ACHN (cell line): ENCODE results near the gene ZMYM2.
"Not testable (repeated sequence)": the region's sequence is repeated elsewhere in the genome, so short reads cannot be mapped to it uniquely, and the experiment has no call there.

Experiments used
- DNase-seq: peaks from one replicate; pipeline ENCODE4 v3.0.0-alpha.2; 2015
- in situ Hi-C: cut with HindIII; loops from 2 replicates; pipeline ENCODE4 v1.10.0; 2017; ENCODE audit warnings: low sequenced_read_pairs, low pct_ligation_motif_present, low pct_unique_long_range_greater_than_20kb

Gene ZMYM2

DNA sequence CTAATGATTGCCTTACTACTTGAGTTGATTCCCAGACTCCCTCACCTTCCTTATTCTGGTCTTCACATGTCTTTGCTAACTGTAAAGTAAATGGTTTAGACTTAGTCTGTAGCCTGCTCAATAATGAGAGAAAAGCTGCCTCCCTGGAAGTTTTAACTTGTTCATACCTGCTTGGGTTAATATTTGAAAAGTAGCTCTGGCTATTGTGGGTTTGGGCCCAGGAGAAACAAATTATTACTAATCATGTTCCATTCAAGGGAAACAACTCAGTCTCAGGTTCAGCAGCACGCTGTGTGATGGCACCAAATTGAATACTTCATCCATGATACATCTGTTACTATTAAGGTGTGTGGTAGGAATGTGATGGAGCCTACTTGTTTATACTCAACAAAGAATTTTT lies 75.0 kb downstream of the ZMYM2 start:
- in situ Hi-C loops, result no loop called here
- DNase-seq, result no peak

DNA sequence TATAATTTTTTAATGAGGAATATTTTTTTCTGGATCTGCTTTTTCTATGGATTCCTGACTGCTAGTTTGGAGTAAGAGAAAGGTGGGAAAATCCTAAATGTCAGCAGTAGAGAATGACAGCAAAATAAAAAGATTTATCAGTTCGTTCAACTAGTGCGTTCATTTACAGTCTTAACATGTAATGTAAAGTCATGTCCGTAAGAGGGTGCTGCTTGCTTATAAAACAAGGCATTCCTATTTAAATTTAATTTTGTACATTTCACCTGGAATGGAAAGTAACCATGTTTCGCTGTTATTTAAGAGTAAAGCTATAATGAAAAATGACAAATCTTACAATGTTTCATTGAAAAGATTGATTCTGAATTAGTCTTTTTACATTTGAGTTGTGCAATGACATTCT lies 76.6 kb downstream of the ZMYM2 start:
- in situ Hi-C loops, result no loop called here
- no peak for DNase-seq

DNA sequence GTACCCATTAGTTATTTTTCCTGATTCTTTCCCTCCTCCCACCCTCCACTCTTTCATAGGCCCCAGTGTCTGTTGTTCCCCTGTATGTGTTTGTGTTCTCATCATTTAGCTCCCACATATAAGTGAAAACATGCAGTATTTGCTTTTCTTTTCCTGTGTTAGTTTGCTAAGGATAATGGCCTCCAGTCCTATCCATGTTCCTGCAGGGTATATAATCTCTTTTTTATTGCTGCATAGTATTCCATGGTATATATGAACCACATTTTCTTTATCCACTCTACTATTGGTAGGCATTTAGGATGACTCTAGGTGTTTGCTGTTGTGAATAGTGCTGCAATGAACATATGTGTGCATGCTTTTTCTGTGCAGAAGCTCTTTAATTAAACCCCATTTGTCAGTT lies 79.4 kb downstream of the ZMYM2 start:
- DNase-seq, result no peak
- in situ Hi-C loops, result no loop called here

DNA sequence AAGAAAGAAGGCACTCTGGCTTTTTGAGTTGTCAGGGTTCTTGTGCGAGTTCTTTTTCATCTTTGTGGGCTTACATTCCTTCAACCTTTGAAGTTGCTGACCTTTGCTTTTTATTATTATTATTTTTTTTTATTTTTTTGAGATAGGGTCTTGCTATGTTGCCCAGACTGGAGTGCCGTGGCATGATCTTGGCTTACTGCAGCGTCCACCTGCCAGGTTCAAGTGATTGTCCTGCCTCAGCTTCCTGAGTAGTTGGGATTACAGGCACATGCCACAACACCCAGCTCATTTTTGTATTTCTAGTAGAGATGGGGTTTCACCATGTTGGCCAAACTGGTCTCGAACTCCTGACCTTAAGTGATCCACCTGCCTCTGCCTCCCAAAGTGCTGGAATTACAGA lies 84.1 kb downstream of the ZMYM2 start:
- in situ Hi-C loops, DNase-seq: not testable (repeated sequence)

DNA sequence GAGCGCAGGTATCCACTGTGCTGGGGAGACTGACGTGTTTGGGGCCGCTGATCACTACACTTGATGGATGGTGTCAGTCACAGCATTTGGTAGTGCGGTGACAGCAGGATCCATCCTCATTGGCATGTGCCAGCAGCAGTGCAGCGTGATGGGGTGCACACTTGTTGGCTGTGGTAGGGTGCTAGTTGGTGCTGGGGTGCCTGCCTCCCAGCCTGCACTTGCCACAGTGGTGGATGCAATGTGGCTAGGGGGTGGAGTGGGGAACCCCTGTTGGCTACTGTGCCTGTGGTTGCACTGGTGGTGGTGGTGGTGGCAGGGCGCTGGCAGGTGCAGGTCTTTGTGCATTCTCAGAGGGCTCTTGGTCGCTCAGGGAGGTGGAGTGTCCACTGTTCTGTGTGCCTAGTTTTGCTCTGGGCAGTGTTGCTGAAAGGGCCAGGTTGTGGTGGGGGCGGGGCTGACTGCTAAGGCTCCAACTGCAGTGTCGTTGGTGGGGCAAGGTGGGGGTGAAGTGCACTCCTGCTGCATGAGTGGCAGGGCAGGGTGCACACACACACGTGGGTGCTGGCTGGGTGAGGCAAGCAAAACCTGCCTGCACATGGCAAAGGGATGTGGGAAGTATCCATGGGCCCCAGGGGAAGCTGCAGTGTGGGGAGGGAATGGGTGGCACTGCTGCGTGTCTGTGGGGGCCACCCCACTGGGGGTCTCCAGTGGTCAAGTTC lies 84.8 kb downstream of the ZMYM2 start:
- no peak for DNase-seq
- in situ Hi-C loops, result no loop called here

DNA sequence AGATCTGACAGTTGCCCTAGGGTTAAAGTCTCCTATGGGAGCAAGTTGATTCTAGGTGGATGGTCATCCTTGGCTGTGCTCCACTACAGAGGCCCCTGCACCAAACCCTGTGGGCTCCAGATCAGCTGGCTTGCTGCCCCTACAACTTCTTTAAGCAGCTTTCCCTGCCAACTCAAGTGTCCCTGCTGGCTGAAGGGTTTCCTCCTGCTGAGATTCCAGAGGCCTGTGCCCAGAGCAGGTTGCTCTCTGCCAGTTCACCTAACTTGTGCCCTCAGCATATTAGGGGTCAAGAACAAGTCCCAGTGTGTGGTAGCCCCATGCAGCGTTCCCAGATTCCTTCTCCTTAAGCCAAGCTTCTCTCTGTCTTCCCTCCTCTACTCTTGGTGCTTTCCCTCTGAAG lies 85.6 kb downstream of the ZMYM2 start:
- DNase-seq, result no peak
- in situ Hi-C loops, result no loop called here

DNA sequence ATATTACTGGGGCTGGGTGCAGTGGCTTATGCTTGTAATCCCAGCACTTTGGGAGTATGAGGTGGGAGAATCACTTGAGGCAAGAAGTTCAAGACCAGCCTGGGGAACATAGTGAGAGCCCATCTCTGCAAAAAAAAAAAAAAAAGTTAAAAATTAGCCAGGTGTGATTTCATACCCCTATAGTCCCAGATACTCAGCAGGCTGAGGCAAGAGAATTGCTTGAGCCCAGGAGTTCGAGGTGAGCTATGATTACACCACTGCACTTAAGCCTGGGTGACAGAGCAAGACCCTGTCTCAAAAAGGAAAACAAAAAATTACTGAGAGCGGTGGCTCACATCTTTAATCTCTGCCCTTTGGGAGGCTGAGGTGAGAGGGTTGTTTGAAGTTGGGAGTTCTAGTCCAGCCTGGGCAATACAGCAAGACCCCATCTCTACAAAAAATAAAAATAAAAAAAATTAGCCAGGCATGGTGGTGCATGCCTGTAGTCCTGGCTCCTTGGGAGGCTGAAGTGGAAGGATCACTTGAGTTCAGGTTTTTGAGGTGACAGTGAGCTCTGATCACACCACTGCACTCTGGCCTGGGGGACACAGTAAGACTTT lies 87.5 kb downstream of the ZMYM2 start:
- in situ Hi-C loops, result no loop called here
- DNase-seq, result peak; percentile 11

DNA sequence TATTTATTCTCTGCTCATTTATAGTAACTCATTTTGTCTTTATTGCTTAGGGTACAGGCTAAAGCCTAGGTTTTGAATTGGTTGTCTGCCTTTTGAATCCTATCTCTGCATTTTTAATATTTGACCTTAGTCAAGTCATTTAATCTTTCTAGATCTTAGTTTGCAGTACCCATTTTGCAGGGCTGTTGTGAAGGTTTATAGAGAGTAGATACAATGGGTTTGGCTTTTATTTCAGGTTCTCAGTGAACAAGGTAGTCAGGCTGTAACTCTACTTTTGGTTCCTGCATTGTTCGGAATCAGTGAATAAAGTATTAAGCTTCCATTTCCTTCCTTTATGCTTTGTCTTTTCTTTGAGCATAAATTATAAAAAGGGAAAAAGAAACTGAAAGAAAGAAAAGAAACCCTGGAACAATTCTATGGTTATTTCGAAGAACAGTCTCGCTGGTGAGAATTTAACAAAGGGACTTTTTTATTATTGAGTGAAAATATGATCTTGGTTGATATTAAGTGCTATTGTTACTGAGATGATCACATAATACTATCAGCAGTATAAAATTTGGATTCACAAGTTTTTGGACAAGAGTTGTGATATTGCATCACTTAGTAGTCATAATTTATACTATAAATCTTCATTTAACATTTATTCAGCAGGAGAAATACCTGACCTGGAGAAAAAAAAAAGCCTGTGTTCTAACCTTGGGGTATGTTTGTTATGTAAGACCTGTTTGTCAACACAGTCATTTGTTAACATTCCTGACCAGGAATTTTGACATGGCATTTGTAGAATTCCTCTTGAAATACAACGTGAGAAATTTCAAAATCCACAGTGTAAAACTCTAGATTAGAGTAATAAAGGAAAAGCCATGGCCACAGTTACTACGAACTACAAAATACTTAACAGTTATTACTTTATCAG lies 91.3 kb downstream of the ZMYM2 start:
- DNase-seq, result no peak
- in situ Hi-C loops, result no loop called here

DNA sequence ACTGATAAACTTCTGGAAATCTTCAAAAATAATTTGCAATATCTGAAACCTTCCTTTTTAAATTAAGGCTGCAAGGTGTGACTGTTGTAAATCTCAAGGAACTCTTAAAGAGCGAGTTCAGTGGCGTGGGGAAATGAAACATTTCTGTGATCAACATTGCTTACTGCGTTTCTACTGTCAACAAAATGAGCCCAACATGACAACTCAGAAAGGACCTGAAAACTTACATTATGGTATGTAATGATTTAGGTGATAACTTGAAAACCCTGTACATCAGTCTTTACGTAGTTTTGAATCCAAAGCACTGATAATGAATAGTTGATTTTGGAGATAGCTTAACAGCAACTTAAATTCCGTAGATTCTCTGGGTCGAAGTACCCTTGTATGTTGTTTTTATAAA lies 92.8 kb downstream of the ZMYM2 start:
- no peak for DNase-seq
- in situ Hi-C loops, result no loop called here

DNA sequence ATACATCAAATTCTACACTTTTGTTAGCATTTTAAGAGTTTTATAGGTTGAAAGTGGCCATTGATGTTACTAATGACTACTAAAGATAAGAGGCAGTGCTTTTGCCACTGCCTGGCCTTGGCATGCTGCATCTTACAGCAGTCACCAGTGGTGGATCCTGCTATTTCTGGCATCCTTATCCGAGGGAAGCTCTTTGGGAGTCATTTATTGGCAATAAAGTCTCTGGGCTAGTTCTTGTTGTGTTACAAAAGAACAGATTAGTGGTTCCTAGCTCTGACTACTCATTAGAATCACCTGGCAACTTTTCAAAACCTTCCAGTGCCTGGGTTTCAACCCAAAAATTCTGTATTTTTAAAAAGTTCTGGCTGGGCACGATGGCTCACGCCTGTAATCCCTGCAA lies 94.5 kb downstream of the ZMYM2 start:
- in situ Hi-C loops, result no loop called here
- no peak for DNase-seq

DNA sequence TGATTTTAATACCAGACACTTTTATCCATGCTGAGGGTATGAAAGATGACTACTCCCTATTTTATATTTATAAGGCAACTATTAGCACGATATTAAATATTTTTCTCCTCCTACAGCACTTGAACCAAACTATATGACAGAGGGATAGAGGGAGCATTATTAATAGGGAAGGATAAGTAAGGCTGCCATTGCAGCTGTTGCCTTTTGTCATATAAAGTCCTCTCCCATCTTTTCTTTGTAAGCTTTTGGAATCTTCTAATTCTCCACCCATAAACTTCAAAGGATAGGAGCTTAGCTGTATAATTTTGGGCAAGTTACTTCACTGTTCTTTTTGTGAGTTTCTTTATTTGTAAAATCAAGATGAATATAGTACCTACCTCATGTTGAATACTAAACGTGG lies 95.4 kb downstream of the ZMYM2 start:
- in situ Hi-C loops, result no loop called here
- no peak for DNase-seq

DNA sequence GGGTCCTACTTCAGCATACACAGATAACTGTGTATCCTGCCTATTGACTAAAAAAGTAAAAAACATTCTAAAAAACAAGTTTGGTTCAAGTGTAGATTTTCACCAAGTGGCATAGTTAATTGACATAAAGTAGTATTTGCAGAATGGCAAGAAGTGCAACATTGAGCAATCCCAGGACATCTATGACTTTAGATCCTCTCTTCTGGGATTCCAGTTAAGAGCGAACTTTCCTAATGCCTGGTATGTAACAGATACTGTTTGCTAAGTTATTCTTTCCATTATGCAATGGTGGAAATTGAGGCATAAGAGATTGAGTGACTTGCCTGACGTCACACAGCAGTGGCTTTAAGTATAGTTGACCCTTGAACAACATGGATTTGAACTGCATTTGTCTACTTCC lies 96.1 kb downstream of the ZMYM2 start:
- DNase-seq, result no peak
- in situ Hi-C loops, result no loop called here

DNA sequence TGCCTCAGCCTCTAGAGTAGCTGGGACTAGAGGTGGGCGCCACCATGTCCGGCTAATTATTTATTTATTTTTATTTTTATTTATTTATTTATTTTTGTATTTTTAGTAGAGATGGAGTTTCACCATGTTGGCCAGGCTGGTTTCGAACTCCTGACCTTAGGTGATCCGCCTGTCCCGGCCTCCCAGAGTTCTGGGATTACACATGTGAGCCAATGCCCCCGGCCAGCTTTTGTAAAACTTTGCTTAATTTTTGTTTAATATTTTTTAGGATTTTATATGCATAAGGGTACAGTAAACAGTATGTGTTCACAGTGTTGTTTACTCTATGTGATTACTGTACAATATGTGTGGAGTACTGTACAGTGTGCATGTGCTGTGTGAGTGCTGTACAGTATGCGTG lies 98.7 kb downstream of the ZMYM2 start:
- DNase-seq, result no peak
- in situ Hi-C loops, result no loop called here

DNA sequence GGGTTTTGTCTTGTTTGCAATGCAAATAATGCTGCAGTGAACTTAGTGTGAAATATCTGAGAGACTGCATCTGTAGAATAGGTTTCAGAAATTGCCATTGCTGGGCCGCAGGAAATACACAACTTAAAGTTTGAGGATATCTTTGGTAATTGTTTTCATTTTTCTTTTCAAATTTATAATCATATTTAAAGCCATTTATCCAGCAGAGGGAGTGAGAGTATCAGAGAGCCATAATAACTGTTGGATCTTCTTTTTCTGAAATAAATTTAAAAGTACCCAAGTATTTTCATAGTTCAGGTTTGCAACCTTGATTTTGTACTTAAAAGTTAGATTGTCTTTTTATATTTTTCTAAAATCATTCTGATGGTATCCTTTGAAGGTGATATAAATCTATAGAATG lies 99.4 kb downstream of the ZMYM2 start:
- in situ Hi-C loops, result no loop called here
- no peak for DNase-seq

DNA sequence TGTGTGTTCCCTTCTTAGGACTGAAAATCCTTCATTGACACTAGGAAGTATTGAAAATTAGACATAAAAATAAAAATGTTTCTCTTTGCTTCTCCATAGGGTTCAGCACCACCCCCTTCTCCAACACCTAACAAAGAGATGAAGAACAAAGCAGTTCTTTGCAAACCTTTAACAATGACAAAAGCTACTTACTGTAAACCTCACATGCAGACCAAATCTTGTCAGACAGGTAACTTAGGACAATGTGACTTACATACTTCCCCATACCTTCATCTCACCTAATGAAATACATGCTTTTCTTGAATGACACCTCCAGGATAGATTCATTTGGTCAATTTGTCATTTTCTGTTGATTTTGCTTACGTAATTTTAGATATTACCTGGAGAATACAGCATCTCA lies 99.9 kb downstream of the ZMYM2 start:
- in situ Hi-C loops, result no loop called here
- DNase-seq, result no peak

DNA sequence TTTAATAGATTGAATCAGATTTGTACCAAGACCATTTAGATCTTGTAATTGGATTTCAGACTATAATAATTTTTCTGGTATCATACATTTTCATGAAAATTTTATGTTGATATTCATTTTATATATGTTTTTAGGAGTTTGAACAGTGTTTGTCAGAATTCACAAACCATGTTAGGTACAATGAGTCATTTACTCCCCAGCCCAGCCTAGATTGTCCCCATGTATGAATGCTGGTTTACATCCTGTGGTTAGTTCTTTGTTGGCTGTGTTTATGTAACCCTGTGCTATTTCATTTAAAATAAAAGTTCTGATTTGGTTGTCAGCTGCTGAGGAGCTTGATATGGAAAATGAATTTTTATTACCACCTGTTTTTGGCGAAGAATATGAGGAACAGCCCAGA lies 105.6 kb downstream of the ZMYM2 start:
- no peak for DNase-seq
- in situ Hi-C loops, result no loop called here

DNA sequence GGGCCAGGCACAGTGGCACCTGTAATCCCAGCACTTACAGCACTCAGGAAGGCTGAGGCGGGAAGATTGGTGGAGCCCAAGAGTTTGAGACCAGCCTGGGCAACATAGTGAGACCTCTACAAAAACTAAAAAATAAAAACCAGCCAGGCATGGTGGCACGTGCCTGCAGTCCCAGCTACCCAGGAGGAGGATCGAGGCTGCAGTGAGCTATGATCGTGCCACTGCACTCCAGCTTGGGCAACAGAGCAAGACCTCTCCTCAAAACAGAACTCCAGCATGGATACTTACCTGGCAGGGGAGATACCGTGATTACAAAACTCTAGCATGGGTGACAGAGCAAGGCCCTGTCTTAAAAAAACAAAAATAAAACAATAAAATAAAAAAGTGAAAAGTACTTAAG lies 107.0 kb downstream of the ZMYM2 start:
- in situ Hi-C loops, result no loop called here
- DNase-seq, result no peak

DNA sequence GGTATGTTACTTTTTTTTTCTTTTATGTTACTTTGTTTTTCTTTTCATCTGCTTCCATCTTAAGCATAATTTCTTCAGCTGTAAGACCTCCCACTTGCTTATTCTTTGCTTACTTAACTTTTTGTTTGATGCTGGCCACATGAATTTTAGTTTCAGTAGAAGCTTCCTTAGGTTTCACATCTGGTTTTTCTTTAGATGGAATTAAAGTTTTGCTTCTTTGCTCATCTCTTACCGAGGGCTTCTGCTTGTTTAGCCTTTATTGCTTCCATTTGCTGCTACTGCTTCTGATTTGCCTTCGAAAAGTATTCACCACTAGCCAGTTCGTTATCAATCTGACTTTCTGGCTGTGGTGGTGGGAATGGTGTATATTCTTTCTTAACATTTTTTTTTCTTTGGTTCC lies 111.4 kb downstream of the ZMYM2 start:
- in situ Hi-C loops, result no loop called here
- DNase-seq, result no peak

DNA sequence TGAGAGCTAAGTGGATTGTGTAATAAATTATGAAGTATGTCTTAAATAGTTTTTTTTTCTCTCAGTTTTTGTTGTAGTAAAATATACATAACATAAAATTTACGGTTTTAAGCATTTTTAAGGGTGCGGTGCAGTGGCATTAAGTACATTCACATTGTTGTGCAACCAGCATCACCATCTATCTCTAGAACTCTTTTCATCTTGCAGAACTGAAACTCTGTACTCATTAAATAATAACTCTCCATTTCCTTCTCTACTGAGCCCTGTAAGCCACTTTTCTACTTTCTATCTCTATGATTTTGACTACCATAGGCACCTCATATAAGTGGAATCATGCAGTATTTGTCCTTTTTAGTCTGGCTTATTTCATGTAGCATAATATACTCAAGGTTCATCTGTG lies 115.2 kb downstream of the ZMYM2 start:
- in situ Hi-C loops, result no loop called here

DNA sequence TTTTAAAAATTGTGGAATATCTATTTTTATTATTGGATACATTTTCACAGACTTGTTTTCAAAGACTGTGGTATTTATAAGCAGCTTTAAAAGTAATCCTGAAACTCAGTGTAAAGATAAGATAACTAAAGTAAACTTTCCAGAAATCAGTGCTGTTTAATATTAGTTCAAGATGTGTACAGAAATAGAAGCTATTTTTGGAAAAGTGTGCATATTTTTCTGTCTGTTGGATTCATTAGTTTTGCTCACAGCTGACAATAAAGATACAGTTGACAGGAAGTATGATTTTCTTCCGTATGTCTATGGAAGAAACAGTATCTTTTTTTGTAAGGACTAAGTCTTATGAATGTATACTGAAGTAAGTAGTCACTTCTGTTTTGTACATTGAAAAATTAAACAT lies 116.4 kb downstream of the ZMYM2 start:
- no peak for DNase-seq
- in situ Hi-C loops, result no loop called here

More for the DNA sequence above, 115.2 kb downstream of the ZMYM2 start:
- no peak for DNase-seq
